ENCODE measurements around the gene OR4D1. TPM values are rescaled to one million over a fixed set of nuclear protein-coding genes. Genes with fewer than 3 reads are reported as not detected.
A peak's percentile ranks its signal among the peaks of the same experiment; 100 is the strongest.

The OR4D1 gene
- total RNA-seq, 1 experiment from 2014 or later: not detected

GRCh38 chr17:58193641-58194255 is 45.6 kb downstream of the OR4D1 start:
- no peak for DNase-seq (ENCODE audit: low spot score)

DNA sequence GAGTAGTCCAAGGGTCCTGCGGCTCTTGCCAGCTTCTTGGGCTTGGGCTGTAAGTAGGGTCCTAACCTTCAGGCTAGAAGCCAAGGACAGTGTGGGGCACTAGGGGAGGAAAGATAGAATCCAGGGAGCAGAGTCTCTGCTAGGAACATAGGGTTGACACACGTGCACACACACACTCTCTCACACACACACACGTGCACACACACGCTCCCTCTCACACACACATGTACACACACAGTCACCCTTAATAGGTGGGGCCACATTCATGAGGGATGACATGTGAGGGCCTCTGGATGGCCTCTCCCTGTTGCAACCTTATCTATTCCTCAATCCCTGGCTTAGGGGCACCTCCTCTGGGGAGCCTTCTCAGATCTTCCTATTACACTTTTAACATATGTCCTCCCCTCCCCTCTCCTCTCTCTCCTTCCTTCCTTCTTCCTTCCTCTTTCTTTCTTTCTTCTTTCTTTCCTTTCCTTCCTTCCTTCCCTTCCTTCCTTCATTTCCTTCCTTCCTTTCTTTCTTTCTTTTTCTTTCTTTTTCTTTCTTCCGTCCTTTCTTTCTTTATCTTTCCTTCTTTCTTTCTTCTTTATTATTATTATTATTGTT is 47.4 kb downstream of the OR4D1 start:
- DNase-seq (ENCODE audit: low spot score): no peak

GRCh38 chr17:58196610-58197009 is 48.4 kb downstream of the OR4D1 start:
- no peak for DNase-seq (ENCODE audit: low spot score)

- peak; percentile 66 for DNase-seq (ENCODE audit: low spot score)
Observed at GRCh38 chr17:58200024-58200633, 51.9 kb downstream of the OR4D1 start.

DNA sequence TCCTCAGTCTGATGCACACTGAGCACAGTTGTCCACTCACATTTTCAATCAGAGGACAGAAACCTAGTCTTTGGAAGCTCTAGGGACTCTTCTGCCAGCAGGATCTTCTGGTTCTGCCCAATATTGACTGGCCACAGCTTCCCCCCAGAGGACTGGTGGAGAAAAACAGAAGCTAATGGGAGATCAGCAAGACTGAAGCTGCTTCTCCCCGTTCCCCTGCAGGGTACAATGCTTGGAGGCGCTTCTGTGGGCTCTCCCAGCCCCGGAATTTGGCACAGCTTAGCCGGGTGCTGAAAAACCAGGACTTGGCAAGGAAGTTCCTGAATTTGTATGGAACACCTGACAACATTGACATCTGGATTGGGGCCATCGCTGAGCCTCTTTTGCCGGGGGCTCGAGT is 54.7 kb downstream of the OR4D1 start:
- DNase-seq (ENCODE audit: low spot score): no peak

- DNase-seq (ENCODE audit: low spot score): no peak
Observed at GRCh38 chr17:58204796-58205195, 56.6 kb downstream of the OR4D1 start.

DNA sequence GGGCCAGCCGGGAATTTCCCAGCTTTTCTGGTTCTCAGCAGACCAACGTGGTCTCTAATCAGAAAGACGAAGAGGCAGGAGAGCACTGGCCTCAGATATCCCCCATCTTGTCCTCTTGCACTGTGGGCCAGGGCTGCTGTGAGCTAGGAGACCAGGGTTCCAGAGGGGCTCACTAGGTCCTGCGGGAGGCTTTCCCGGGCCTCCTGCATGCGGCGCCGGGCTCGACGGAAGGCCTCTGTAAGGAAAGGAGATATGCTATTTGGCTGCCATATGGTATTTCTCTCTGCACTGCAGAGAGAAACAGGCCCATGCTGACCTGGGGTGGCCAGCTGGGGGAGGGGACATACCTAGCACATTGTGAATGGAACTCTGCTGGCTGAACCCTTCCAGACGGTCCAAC is 57.8 kb downstream of the OR4D1 start:
- DNase-seq (ENCODE audit: low spot score): no peak

DNA sequence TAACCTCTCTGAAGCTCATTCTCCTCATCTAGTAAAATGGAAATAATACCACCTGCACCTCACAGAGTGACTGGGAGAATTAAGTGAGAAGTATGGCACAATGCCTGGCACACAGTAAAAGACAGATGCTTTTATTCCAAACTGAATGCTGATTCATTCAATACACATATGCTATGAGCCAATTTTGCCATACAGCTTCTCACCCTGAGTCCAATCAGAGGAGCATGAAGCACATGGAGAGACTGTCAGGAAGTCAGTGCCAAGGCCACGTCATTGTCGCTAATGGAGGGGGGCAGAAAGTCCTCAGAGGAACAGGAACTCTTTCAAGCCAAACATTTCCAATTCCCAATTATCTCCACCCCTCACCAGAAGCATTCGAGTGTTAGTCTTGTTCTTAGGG is 59.3 kb downstream of the OR4D1 start:
- no peak for DNase-seq (ENCODE audit: low spot score)

DNA sequence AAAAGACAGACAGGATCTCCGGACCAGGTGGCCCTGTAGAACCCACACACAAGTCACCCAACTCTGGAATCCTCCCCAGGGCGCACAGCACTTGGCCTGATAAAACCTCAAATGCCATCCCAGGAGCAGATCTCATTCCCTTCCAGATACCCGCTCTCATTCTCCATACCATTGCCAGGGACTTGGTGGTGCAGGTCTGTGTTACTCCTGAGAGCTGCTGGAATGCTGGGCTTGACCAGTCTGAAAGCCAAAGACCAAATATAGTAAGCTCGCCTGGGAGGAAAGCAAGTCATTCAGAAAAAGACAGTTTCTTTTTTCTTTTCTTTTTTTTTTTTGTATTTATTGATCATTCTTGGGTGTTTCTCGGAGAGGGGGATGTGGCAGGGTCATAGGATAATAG is 60.2 kb downstream of the OR4D1 start:
- no peak for DNase-seq (ENCODE audit: low spot score)

Other genes with a start within 250 kb of the OR4D1 start
- gene CUEDC1, start 193.0 kb upstream of the OR4D1 start, total RNA-seq (2014; rRNA removed; shearing (Covaris generic)): 8.0 and 11.6 TPM in 2 replicates
- 43.4 and 50.5 TPM in 2 replicates for gene VEZF1, start 160.1 kb upstream of the OR4D1 start, total RNA-seq (2014; rRNA removed; shearing (Covaris generic))
- 501 and 612 TPM in 2 replicates for gene SRSF1, start 141.1 kb upstream of the OR4D1 start, total RNA-seq (2014; rRNA removed; shearing (Covaris generic))
- gene DYNLL2, start 65.0 kb upstream of the OR4D1 start, total RNA-seq (2014; rRNA removed; shearing (Covaris generic)): 20.7 and 21.0 TPM in 2 replicates
- gene OR4D2, start 18.6 kb downstream of the OR4D1 start, total RNA-seq (2014; rRNA removed; shearing (Covaris generic)): not detected in 2 replicates
- gene EPX, start 44.3 kb downstream of the OR4D1 start, total RNA-seq (2014; rRNA removed; shearing (Covaris generic)): not detected in 2 replicates
- gene MKS1, start 70.9 kb downstream of the OR4D1 start, total RNA-seq (2014; rRNA removed; shearing (Covaris generic)): 10.3 and 16.1 TPM in 2 replicates
- gene LPO, start 90.2 kb downstream of the OR4D1 start, total RNA-seq (2014; rRNA removed; shearing (Covaris generic)): not detected in 2 replicates
- not detected in 2 replicates for gene MPO, start 132.6 kb downstream of the OR4D1 start, total RNA-seq (2014; rRNA removed; shearing (Covaris generic))
- gene TSPOAP1, start 180.4 kb downstream of the OR4D1 start, total RNA-seq (2014; rRNA removed; shearing (Covaris generic)): not detected in 2 replicates
- gene SUPT4H1, start 203.8 kb downstream of the OR4D1 start, total RNA-seq (2014; rRNA removed; shearing (Covaris generic)): 76.1 and 161 TPM in 2 replicates

All from A172 (cell line).